IPS-18c (cell line): ENCODE results near the gene AFF1.

Experiments used
- H3K4me3 ChIP-seq: 2 replicates; pipeline ENCODE4 v1.7.0; 2013; ENCODE audit warnings: low read depth, mild to moderate bottlenecking, low read length, moderate library complexity; ENCODE audit not compliant: insufficient read depth
- H3K9me3 ChIP-seq: one replicate; pipeline ENCODE4 v1.6.1; 2013; ENCODE audit warnings: mild to moderate bottlenecking, low read length, moderate library complexity; ENCODE audit not compliant: control insufficient read depth, insufficient read depth

AFF1 gene, protein sequence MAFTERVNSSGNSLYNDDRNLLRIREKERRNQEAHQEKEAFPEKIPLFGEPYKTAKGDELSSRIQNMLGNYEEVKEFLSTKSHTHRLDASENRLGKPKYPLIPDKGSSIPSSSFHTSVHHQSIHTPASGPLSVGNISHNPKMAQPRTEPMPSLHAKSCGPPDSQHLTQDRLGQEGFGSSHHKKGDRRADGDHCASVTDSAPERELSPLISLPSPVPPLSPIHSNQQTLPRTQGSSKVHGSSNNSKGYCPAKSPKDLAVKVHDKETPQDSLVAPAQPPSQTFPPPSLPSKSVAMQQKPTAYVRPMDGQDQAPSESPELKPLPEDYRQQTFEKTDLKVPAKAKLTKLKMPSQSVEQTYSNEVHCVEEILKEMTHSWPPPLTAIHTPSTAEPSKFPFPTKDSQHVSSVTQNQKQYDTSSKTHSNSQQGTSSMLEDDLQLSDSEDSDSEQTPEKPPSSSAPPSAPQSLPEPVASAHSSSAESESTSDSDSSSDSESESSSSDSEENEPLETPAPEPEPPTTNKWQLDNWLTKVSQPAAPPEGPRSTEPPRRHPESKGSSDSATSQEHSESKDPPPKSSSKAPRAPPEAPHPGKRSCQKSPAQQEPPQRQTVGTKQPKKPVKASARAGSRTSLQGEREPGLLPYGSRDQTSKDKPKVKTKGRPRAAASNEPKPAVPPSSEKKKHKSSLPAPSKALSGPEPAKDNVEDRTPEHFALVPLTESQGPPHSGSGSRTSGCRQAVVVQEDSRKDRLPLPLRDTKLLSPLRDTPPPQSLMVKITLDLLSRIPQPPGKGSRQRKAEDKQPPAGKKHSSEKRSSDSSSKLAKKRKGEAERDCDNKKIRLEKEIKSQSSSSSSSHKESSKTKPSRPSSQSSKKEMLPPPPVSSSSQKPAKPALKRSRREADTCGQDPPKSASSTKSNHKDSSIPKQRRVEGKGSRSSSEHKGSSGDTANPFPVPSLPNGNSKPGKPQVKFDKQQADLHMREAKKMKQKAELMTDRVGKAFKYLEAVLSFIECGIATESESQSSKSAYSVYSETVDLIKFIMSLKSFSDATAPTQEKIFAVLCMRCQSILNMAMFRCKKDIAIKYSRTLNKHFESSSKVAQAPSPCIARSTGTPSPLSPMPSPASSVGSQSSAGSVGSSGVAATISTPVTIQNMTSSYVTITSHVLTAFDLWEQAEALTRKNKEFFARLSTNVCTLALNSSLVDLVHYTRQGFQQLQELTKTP

DNA sequence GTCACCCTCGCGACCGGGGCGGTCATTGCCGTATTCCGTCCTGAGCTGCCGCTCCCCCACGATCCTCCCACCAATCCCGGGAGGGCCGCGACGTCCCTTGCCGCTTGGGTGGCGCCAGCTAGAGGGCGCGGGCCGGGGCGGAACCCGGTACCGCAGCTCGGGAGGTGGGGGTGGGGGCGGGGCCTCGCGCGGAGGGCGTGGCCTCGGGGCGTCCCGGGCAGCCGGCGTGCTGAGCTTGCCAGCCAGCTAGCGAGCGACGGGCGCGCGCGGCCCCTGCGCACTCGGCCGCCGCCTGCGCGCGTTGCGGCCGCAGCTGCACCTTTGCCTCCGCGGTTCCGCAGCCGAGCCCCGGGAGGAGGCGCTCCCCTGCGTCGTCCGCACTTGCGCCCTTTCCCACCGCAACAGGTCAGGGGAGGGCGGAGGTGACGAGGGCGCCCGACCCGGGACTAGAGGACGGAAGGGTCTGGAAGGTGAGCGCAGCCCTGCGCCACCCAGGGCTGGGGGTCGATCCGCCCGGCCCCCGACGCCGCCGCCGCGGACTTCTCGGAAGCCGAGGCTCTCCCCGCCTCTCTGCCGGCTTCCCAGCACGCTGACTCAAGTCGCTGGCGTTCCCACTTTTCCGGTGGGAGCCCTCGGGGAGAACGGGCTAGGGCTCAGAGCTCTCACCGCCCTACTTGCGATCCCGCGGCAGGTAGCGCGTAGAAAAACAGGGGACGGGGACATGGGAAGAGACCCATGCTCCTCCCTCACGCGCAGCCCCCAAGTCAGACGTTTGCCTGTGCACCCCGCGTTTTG, at the start of gene AFF1:
TSS of gene AFF1 (plus strand) at position 241 of the 795 bp plus-strand sequence. CDS start 13,523 bp downstream, outside the sequence.
- peak within 1 kb of the TSS; percentile 88 for H3K4me3 ChIP-seq

DNA sequence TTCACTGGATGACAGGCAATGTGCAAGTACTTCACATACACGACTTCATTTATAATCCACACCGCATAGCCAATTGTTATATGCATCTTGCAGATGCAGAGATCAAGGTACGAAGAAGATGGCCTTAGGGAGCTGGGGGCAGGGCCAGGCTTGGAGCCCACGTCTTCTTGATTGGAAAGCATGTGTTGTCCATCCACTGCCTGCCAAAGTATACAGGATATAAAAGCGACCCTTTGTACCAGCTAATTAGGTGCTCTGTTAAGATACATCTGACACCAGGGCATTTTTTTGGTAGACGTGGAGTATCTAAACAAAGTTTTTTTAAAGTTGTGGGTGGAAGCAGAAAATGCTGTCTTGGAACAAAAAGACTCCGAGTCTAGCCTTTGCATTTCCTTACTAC, 44.0 kb upstream of the AFF1 start:
- Histone ChIP-seq H3K4me3 (no peak overlapping the region), H3K9me3 (no peaks in the 10 kb centered on the region)

More for the DNA sequence above, at the start of gene AFF1:
- no peaks in the 10 kb centered on the region for H3K9me3 ChIP-seq

DNA sequence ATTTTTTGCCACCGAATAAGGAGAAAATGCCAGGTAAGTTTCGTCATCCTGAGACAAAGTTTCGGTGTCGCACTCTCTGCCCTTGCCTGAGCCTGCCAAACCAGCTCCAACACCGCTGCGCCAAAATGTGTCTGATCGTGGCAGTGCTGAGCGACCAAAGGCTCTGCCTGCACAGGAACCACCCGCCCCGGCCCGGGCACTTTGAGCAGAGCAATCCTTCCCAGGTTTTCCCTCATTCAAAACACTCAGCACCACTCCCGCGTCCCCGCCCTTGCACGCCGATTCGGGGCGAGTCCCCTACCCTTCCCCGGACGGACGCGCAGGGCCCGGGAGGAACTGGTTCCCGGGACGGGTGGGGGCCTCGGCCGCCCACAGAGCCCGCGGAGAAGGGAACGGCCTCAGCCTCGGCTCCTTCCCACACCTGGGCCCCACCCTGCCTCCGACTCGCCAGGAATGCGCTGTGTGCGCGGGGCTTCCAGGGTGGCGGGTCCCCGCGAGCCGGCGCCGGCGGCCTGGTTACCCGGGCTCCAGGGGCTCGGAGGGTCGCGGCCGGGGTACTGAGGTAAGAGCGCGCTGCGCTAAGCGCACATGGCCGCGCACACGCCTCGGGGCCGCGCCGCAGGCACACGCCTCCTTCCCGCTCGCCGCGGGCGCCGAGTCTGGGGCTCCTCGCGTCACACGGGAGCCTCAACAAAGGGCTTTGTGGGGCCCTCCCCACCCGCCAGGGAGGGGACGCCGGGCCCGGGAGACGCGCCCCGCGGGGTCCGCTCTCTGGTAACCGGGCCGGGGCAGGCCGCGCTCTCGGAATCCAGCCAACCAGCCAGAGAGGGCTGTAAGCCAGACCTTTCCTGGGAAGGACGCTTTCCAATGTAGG, 42.8 kb upstream of the AFF1 start, which contains the start of gene C4orf36:
TSS of gene C4orf36 (minus strand) at position 661 of the 874 bp plus-strand sequence. CDS start 902 bp downstream, outside the sequence.
- Histone ChIP-seq H3K4me3 (peak within 1 kb of the TSS; percentile 81), H3K9me3 (no peaks in the 10 kb centered on the region)

DNA sequence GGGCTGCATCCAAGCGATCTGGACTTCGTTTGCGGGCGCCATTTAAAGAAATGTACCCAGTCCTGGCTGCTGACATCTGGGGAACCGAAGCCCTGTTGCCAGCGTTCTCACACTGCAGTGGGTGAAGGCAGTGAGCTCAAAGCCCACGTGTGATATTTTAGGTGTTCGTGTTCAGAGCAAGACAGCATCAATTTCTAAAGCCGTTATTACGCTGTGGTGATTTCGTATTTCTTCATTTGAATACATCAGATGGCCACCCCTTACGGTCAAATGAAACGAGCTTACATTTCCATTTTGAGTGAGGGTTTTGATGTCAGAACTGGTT, 42.2 kb upstream of the AFF1 start:
- no peaks in the 10 kb centered on the region for H3K9me3 ChIP-seq
- H3K4me3 ChIP-seq = peak overlapping the region; percentile 81

DNA sequence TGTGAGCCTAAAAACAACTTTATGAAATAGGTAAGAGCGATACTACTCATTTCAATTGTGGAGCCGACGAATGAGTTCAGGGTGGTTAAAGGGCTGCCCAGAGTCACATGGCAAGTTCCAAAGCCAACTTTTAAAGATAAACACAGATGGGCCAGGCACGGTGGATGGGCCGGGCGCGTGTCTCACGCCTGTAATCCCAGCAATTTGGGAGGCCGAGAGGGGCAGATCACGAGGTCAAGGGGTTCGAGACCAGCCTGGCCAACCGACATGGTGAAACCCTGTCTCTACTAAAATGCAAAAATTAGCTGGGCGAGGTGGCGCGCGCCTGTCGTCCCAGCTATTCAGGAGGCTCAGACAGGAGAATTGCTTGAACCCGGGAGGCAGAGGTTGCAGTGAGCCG, 41.7 kb upstream of the AFF1 start:
- no peak overlapping the region for H3K4me3 ChIP-seq
- no peaks in the 10 kb centered on the region for H3K9me3 ChIP-seq

DNA sequence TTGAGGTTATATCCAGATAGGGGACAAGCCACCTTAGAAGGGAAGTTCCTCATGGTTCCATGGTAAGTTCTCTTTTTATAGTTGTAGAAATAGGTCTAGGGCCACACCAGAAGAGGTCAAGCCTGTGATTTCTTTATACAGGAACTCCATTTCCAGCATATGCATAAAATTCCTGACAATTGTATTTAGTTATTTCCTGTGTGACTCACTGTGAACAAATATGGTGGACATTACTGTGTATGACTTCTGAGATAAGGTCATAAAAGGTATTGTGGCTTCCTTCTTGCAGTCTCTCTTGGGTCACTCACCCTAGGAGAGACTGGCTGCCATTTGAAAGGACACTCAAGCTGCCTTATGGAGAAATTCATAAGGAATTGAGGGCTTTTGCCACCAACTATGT, 40.4 kb upstream of the AFF1 start:
- H3K9me3 ChIP-seq = no peaks in the 10 kb centered on the region
- no peak overlapping the region for H3K4me3 ChIP-seq

DNA sequence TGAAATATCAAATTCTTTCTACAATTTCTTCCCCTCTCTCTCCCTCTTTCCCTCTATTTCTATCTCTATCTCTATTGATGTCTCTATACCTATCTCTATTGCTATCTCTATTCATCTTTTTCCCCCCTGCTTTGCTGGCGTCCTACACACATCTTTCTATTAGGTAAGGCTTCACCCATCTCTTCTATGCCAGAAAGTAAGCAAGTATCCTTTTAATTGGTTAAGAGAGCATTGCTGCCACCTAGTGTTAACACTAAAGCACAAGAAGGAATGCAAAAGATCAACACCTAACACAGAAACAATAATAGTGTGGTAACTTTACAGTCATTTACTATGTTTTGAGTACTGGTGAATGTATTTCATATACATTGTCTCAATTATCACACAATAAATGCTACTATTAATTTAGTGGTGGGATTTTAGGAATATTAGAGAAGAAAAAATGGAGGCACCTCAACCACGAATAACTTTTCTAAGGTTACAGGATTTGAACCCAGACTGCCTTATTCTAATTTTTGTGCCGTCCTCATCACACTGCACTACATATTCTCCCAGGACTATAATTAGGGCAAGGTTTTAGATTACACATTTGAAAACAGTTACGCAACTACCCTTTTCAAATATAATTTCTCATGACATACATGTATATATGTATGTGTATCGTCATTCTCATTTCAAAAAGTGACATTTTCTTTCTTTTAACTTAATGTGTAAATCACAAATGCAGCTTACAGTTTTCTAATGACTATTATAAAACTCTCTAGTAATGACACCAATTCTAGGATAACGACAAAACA, 38.9 kb upstream of the AFF1 start:
- Histone ChIP-seq H3K9me3 (no peaks in the 10 kb centered on the region), H3K4me3 (no peak overlapping the region)

DNA sequence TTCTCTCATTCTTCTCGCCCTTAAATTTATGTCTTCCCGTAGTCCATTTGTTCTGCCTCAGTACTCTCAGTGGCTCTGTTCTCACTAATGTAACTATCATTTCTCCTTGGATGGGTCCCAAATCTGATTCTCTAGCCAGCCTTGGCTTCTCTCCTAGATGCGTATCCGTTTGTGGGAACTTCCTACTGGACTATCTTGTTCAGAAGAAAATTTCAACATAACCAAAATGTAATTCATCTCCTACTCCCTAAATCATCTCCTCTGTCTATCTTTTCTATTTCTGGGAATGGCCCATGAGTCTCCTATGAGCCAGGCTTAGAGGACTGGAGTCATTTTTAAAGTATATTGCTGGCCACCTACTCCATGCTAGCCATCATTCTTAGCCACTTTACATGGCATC, 38.2 kb upstream of the AFF1 start:
- Histone ChIP-seq H3K4me3 (no peak overlapping the region), H3K9me3 (no peaks in the 10 kb centered on the region)

DNA sequence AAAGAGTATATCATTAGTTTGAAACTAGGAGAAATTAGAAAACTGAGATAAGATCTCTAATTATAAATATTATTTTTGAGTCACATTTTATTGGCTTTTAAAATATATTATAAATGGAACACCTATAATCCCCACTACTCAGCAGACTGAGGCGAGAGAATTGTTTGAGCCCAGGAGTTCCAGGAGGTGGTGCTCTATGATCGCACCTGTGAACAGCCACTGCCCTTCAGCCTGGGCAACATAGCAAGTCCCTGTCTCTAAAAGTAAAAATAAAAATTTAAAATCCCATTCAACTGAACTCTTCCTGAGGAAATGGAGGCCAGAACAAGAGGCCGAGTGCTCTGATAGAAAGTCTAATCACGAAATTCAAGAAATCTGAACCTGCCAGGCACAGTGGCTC, 36.2 kb upstream of the AFF1 start:
- H3K9me3 ChIP-seq = no peaks in the 10 kb centered on the region
- H3K4me3 ChIP-seq = no peak overlapping the region

DNA sequence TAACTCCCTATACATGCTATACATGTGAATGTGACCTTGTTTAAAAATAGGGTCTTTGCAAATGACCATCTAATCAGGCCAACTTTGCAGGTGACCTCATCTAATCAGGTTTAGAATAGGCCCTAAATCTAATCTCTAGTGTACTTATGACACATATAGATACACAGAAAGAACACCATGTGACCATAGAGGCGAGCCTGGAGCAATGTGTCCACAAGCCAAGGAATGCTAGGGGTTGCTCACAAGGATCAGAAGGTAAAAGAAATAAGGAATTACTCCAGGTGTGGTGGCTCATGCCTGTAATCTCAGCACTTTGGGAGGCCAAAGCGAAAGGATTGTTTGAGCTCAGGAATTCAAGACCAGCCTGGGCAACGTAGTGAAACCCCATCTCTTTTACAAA, 32.9 kb upstream of the AFF1 start:
- no peaks in the 10 kb centered on the region for H3K9me3 ChIP-seq
- H3K4me3 ChIP-seq = no peak overlapping the region

DNA sequence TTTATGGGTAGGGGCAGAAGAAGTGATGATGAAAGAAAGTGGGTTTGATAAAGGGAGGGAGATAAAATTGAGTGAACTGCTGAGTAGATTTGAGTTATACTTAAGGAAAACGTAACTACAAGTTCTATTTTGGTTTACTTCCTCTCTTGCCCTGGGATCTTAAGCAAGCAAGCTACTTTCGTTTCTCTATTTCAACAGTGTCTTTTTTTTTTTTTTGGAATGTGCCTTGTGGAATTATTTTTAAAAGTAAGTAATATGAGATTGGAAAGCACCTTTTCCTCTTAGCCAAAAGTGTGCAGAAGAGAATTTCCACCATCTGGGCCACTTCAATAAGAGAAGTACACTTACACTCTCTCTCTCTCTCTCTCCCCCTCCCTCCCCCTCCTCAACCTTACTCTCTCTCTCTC, 26.6 kb upstream of the AFF1 start:
- no peak overlapping the region for H3K4me3 ChIP-seq
- H3K9me3 ChIP-seq = no peaks in the 10 kb centered on the region

DNA sequence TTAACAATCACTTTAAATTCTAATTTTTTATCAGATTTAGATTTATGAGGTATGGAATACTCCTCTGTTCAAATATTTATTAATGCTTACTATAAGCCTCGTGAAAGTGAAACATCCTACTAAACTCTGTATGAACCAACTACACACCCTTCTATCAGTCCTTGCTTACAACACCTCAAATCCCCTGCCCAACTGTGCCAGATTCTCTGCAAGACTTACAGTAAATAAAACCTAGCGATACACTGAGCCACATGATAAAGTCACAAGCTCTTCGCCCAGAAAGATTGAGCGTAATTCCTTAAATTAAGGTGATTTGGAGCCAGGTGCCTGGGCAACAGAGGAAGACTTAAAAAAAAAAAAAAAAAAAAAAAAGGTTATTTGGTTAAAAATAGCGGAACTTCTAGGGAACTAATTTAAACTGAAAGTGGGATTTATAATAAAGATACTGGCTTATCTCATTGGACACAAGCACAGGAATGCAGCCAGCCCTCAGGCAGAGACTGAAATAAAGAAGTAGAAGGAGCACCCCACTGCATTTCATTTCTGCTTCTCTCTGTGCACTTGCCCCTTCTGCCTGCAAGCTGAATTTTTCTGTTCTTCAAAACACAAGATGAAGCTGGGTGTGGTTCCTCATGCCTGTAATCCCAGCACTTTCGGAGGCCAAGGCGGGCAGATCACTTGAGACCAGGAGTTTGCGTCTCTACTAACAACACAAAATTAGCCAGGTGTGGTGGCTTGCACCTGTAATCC, 25.1 kb upstream of the AFF1 start:
- no peaks in the 10 kb centered on the region for H3K9me3 ChIP-seq
- no peak overlapping the region for H3K4me3 ChIP-seq

DNA sequence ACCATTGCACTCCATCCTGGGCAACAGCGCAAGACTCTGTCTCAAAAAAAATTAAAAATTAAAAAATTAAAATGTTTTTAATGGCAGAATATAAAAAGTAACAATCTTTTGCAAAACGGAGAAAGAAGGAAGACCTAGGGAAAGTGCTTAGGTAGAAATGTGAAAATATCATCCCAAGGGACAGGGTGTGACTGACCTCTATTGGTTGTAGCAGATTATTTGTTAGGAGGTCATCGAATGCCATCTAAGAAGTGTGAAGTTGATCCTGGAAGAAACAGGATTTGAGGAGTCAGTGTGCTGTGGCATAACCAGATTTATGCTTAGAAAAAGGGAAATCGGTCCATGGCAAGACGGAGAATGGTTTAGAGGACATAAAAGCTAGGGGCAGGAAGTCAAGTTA, 24.4 kb upstream of the AFF1 start:
- no peak overlapping the region for H3K4me3 ChIP-seq
- H3K9me3 ChIP-seq = no peaks in the 10 kb centered on the region

DNA sequence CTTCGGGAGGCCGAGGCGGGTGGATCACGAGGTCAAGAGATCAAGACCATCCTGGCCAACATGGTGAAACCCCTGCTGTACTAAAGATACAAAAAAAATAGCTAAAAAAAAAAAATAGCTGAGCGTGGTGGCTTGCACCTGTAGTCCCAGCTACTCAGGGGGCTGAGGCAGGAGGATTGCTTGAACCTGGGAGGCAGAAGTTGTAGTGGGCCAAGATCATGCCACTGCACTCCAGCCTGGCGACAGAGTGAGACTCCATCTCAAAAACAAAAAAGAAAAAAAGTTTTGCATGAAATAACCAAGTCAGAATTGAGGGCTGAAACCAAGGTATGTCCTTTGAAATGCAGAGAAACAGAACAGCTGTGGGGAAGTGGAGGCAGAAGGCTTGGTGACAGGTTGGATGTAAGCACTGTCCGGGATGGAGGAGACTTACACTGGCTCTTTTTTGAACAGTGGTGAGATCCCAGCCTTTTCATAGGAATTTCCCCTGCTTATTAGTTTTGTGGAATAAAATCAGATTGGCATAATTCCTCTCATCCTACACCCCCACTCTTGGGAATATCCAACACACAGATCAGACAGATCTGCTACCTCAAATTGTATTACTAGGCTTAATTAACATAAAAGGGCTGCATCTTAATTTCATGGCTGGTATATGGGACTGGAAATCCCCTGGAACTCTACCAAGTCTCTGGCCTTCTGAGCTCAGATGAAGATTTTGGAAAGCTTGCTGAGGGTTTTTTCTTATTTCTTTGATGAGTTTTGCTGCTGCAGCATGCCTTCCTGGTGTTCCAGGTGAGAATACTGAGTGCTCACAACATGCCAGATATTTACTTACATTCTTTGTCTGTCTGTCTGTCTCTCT, 23.8 kb upstream of the AFF1 start:
- H3K4me3 ChIP-seq = no peak overlapping the region
- H3K9me3 ChIP-seq = no peaks in the 10 kb centered on the region
